HCT116 (cell line): Measurements from ENCODE around the gene CALN1.

Experiments used
- CTCF ChIP-seq, 3 experiments: fragments of 200-600 bp in 1 of 3; sonication (generic) in 1 of 3; IDR thresholded peaks in 2 of 3; conservative IDR thresholded peaks in 1 of 3; 2 replicates each; pipeline ENCODE4 v1.5.1; 2012 to 2017; ENCODE audit warnings: low read depth in 2 of 3, low read length in 2 of 3, antibody characterized with exemption in 1 of 3, borderline replicate concordance in 1 of 3, control low read depth in 1 of 3, mild to moderate bottlenecking in 1 of 3, mixed read lengths in 1 of 3, mixed run types in 1 of 3, moderate library complexity in 1 of 3; ENCODE audit not compliant: insufficient read depth in 1 of 3
- EZH2 ChIP-seq: fragments of 200-600 bp; sonication (generic); IDR thresholded peaks from 2 replicates; pipeline ENCODE4 v1.6.1; 2017; ENCODE audit warnings: antibody characterized with exemption, mixed run types
- JUND ChIP-seq: IDR thresholded peaks from 2 replicates; pipeline ENCODE4 v1.6.1; 2012
- POLR2AphosphoS5 ChIP-seq: IDR thresholded peaks from 2 replicates; pipeline ENCODE4 v1.6.1; 2011; ENCODE audit warnings: mild to moderate bottlenecking, low read depth, low read length, moderate library complexity
- TCF7L2 ChIP-seq: IDR thresholded peaks from 2 replicates; pipeline ENCODE4 v1.7.0; 2011; ENCODE audit warnings: borderline replicate concordance, inconsistent platforms; ENCODE audit not compliant: insufficient read depth, insufficient read length; ENCODE audit errors: extremely low read depth
- ZNF274 ChIP-seq: fragments of 200-500 bp; sonication (Bioruptor generic); IDR thresholded peaks from 2 replicates; pipeline ENCODE4 v1.6.1; 2014; ENCODE audit warnings: mild to moderate bottlenecking, low read depth, low read length, inconsistent platforms

- TF ChIP-seq TCF7L2 (no peak), CTCF (IDR thresholded peaks at IDR 0.05 in 2 of 3, conservative IDR thresholded peaks at IDR 0.05 in 1 of 3; ENCODE audit: borderline replicate concordance in 1 of 3, insufficient read depth in 1 of 3, low read depth in 2 of 3, low read length in 2 of 3) (no peak), JUND (no peak), EZH2 (no peak), ZNF274 (no peak), POLR2AphosphoS5 (no peak)
These were observed 66.9 kb downstream of the CALN1 start for GRCh38 chr7:72345208-72345727.
